Progenitor cell of endocrine pancreas (in vitro differentiated cells): ENCODE results near the gene SPTLC1. TPM values are rescaled to one million over a fixed set of nuclear protein-coding genes. Genes with fewer than 3 reads are reported as not detected.

Experiments used
- DNase-seq: peaks from one replicate; pipeline ENCODE4 v3.0.0; 2021; ENCODE audit warnings: low spot score; ENCODE audit not compliant: unreplicated experiment
- H3K27ac Mint-ChIP-seq: 2 replicates; pipeline ENCODE4 v1.8.0; 2021; ENCODE audit warnings: mild to moderate bottlenecking, moderate library complexity, mixed read lengths
- H3K27me3 Mint-ChIP-seq: 2 replicates; pipeline ENCODE4 v1.8.0; 2021; ENCODE audit warnings: mixed read lengths
- H3K36me3 Mint-ChIP-seq: 2 replicates; pipeline ENCODE4 v1.8.0; 2022; ENCODE audit warnings: mixed read lengths; ENCODE audit not compliant: insufficient read depth
- H3K4me1 Mint-ChIP-seq: 2 replicates; pipeline ENCODE4 v1.8.0; 2021; ENCODE audit warnings: low read depth, mixed read lengths
- H3K4me3 Mint-ChIP-seq: 2 replicates; pipeline ENCODE4 v1.8.0; 2021; ENCODE audit warnings: low read depth, mild to moderate bottlenecking, moderate library complexity, mixed read lengths
- H3K9me3 Mint-ChIP-seq: 2 replicates; pipeline ENCODE4 v1.8.0; 2021; ENCODE audit warnings: low read depth, mixed read lengths
- total RNA-seq: library from RNA; stranded (reverse); gene quantifications from 2 replicates; pipeline ENCODE4 v1.2.1, GENCODE V29; 2021
- TF ChIP-seq, protein P1 (sequence below): fragments of 200-600 bp; sonication (generic); IDR thresholded peaks from one replicate; pipeline ENCODE4 v1.5.0; 2021; ENCODE audit warnings: antibody characterized with exemption, mild to moderate bottlenecking; ENCODE audit not compliant: unreplicated experiment

The SPTLC1 gene
- total RNA-seq, 1 donor from 2014 or later: 68.8 TPM

DNA sequence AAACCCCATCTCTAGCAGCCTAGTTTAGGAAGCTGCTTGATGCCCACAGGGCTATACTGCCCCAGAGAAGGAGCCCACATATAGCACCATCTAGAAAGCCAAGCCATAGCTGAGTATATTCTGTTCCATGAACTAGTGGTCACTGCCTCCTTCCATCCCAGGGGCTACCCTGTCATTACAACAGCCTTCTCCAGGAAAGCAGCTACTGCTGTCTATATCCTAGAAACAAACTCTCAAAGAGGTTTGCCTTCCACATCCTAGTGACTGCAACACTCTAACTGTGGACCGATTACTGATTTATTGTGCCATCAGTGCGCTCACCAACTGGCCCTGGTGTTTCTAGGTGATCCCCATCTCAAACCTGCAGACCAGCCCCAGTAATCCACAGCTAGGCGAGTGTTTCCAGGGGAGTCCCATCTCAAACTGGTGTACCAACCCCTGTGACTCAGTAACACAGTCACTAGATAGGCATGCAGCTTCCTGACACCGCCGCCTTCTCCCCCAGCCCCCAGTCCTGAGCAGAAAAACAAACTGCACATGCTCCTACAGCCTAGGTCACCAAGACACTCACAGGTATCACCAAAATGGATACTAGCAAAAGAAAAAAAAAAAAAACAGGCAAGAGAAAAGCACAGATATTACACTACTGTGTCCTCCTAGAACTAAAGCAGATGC, 14.8 kb downstream of the SPTLC1 start:
- no peak overlapping the region for H3K4me3 Mint-ChIP-seq
- no peaks in the 10 kb centered on the region for H3K27me3 Mint-ChIP-seq
- H3K27ac Mint-ChIP-seq: no peak overlapping the region
- DNase-seq: no peak
- peaks cover 22% of the 10 kb centered on the region for H3K36me3 Mint-ChIP-seq
- H3K9me3 Mint-ChIP-seq: peaks cover 5% of the 10 kb centered on the region
- TF ChIP-seq, protein P1, sequence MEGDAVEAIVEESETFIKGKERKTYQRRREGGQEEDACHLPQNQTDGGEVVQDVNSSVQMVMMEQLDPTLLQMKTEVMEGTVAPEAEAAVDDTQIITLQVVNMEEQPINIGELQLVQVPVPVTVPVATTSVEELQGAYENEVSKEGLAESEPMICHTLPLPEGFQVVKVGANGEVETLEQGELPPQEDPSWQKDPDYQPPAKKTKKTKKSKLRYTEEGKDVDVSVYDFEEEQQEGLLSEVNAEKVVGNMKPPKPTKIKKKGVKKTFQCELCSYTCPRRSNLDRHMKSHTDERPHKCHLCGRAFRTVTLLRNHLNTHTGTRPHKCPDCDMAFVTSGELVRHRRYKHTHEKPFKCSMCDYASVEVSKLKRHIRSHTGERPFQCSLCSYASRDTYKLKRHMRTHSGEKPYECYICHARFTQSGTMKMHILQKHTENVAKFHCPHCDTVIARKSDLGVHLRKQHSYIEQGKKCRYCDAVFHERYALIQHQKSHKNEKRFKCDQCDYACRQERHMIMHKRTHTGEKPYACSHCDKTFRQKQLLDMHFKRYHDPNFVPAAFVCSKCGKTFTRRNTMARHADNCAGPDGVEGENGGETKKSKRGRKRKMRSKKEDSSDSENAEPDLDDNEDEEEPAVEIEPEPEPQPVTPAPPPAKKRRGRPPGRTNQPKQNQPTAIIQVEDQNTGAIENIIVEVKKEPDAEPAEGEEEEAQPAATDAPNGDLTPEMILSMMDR: no peak
- peaks cover 4% of the 10 kb centered on the region for H3K4me1 Mint-ChIP-seq

DNA sequence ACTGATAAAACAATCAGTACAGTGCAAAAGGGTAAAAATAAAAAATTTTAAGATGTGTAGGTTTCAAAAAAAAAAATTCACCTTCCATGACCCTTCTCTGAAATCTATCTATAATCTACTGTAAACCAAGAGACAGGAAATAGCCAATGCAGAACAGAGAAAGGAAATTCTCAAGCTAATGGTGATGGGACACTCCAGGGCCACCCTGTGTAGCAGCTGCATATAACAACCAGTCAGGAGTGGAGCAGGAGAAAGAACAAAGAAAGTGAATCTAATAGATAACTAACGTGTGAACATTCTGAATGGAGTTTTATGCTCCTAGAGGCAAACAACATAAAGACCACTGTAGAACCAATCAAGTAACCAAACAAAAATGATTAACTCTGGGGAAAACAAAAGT, 16.6 kb downstream of the SPTLC1 start:
- H3K27ac Mint-ChIP-seq: no peak overlapping the region
- peaks cover 5% of the 10 kb centered on the region for H3K9me3 Mint-ChIP-seq
- H3K36me3 Mint-ChIP-seq: peaks cover 21% of the 10 kb centered on the region
- DNase-seq: no peak
- no peak overlapping the region for H3K4me3 Mint-ChIP-seq
- no peaks in the 10 kb centered on the region for H3K27me3 Mint-ChIP-seq
- TF ChIP-seq, protein P1: no peak
- peaks cover 4% of the 10 kb centered on the region for H3K4me1 Mint-ChIP-seq

DNA sequence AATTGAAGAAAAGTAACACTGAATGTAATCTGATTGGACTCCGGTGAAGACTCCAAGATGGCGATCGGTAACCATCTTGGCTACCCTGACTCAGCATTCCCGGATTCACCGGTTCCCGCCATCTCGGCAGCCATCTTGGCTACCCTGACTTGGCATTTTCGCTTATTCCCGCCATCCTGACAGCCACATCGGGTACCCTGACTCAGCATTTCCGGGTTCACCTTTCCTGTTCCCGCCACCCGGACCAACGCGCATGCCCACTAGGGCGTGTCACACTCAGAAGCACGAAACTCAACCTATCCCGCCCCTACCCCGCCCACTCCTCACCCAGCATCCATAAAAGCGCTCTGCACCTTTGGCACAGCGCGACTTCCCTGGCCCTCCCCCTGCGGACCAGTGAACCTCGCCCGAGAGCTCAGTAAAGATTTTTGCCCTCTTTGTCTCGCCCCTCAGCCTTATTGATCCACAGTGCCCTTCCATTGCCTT, 17.2 kb downstream of the SPTLC1 start:
- peaks cover 18% of the 10 kb centered on the region for H3K36me3 Mint-ChIP-seq
- H3K4me3 Mint-ChIP-seq: no peak overlapping the region
- H3K9me3 Mint-ChIP-seq: peaks cover 5% of the 10 kb centered on the region
- DNase-seq: no peak
- H3K4me1 Mint-ChIP-seq: peaks cover 4% of the 10 kb centered on the region
- H3K27me3 Mint-ChIP-seq: no peaks in the 10 kb centered on the region
- no peak overlapping the region for H3K27ac Mint-ChIP-seq
- TF ChIP-seq, protein P1: no peak

DNA sequence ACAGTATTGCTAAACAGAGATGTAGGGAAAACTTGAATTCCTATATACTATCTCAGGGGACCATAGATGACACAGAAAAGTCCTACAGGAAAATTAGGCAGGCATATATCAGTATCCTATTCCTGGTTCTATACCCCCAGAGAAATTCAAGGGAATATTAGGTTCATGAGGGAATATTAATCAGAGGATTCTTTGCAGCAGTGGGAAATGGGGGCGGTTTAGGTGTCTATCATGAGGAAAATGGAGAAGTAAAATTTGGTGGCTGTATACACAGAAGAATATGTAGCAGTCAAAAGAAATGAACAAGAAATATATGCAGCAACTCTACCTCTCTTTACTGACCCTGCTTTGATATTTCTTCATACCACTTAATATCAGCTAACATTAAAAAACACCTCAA, 20.0 kb downstream of the SPTLC1 start:
- TF ChIP-seq, protein P1: no peak
- Mint-ChIP-seq H3K27me3 (no peaks in the 10 kb centered on the region), H3K9me3 (peaks cover 5% of the 10 kb centered on the region), H3K36me3 (peaks cover 17% of the 10 kb centered on the region), H3K4me1 (peaks cover 4% of the 10 kb centered on the region), H3K27ac (no peak overlapping the region), H3K4me3 (no peak overlapping the region)
- no peak for DNase-seq

DNA sequence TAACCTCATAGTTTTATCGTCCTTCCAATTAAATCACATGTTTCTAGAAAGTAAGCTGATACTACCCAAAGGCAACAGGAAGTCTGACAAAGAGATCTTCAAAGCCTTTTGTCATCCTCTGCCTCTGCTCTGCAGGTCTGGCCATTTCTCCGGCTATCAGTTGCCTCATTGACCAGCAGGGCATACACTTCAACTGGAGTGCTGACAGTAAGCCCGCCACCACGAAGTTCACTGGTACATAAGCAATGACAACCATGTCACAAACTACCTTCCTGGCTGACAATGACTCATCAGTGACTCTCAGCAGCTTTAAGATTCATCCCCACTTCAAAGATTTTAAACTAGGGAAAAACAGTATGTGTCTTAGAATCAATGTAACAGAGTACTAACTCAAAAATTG, 20.6 kb downstream of the SPTLC1 start:
- TF ChIP-seq, protein P1: no peak
- no peak overlapping the region for H3K4me3 Mint-ChIP-seq
- peaks cover 4% of the 10 kb centered on the region for H3K4me1 Mint-ChIP-seq
- H3K27me3 Mint-ChIP-seq: no peaks in the 10 kb centered on the region
- H3K36me3 Mint-ChIP-seq: peaks cover 21% of the 10 kb centered on the region
- DNase-seq: no peak
- no peak overlapping the region for H3K27ac Mint-ChIP-seq
- peaks cover 9% of the 10 kb centered on the region for H3K9me3 Mint-ChIP-seq
